Measurements from ENCODE around the gene EID3.
"Not testable (repeated sequence)": the region's sequence is repeated elsewhere in the genome, so short reads cannot be mapped to it uniquely, and the experiment has no call there.

EID3 gene

DNA sequence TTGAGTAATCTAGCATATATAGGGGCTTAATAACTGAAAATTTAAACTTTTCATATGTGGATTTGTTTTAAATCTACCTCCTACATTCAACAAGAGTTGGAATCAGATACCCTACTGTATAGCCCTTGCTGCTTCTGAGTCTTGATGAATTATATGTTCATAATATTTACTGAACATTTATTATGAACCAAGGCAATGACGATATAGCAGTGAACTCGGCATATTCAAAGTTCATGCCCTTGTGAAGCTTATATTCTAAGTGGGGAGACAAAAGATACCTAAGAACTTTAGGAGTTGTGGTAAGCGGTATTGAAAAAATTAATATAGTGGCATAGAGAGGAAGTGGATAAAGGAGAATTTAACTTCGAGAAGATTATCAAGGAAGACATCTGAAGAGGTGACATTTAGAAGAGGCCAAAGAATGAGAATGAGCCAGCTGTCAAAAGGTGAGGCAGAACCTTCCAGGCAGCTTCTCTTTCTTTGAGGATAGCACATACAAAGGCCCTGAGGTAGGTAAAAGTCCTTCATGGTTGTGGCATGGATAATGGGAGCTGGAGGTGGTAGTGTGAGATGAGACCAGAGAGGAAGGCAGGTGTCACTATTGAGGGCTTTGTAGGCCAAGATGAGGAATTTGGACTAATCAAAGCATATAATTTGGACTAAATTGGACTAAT, 10.2 kb downstream of the EID3 start:
- DNase-seq (ENCODE audit: low spot score) = no peak

- no peak for DNase-seq (ENCODE audit: low spot score)
Observed at GRCh38 chr12:104314242-104314614, 10.7 kb downstream of the EID3 start.

DNA sequence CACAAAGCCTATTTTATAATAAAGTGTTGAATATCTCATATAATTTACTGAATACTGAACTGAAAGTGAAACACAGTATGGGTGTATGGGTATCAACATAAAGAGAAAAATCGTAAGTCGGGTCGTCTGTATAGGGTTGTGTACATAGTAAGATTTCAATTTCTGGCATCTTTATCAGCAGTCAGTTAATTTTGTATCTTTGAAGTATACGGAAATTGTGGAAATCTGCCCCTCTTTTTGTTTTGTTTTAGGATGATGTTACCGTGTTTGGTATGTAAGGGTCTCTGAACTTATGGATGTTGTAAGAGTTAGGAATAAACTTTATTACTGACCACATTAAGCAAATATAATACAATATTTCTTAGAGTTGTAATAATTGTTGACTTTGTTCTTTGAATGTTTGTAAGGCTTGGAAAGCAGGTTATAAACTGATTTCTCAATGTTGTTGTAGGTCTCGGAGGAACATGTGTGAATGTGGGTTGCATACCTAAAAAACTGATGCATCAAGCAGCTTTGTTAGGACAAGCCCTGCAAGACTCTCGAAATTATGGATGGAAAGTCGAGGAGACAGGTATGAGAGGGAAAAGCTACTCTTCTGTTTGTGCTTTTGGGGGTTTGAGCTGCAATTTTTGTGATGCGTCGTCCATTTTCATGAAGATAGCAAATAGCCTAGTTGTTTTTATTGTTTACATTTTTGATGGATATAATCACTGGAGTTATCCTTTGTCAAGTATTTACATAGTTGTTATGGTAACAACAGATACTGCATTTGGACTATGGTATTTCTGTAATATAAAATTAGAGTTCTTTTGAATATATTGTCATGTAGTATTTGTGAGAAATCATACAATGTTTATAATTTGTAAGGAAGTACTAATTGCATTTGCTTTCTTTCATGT, 12.0 kb downstream of the EID3 start:
- no peak for DNase-seq (ENCODE audit: low spot score)

GRCh38 chr12:104316936-104317335, 13.4 kb downstream of the EID3 start:
- no peak for DNase-seq (ENCODE audit: low spot score)

DNA sequence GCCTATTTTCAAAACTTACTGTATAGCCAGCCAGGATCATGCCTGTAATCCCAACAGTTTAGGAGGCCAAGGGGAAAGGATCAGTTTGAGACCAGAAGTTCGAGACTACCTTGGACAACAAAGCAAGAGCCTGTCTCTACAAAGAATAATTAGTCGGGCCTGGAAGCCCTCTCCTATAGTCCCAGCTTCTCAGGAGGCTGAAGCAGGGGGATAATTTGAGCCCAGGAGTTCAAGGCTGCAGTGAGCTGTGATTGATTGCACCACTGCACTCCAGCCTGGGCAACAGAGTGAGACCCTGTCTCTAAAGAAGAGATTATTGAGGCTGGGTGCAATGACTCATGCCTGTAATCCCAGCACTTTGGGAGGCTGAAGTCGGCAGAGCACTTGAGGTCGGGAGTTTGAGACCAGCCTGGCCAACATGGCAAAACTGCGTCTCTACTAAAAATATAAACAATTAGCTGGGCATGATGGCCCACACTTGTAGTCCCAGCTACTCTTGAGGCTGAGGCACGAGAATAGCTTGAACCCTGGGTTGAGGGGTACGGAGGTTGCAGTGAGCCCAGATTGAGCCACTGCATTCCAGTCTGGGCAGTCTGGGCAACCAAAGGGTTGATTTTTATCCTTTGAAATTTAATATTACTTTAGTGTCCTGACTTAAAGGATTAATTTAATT, 14.1 kb downstream of the EID3 start:
- no peak for DNase-seq (ENCODE audit: low spot score)

GRCh38 chr12:104319028-104319427, 15.5 kb downstream of the EID3 start:
- DNase-seq (ENCODE audit: low spot score) = no peak

DNA sequence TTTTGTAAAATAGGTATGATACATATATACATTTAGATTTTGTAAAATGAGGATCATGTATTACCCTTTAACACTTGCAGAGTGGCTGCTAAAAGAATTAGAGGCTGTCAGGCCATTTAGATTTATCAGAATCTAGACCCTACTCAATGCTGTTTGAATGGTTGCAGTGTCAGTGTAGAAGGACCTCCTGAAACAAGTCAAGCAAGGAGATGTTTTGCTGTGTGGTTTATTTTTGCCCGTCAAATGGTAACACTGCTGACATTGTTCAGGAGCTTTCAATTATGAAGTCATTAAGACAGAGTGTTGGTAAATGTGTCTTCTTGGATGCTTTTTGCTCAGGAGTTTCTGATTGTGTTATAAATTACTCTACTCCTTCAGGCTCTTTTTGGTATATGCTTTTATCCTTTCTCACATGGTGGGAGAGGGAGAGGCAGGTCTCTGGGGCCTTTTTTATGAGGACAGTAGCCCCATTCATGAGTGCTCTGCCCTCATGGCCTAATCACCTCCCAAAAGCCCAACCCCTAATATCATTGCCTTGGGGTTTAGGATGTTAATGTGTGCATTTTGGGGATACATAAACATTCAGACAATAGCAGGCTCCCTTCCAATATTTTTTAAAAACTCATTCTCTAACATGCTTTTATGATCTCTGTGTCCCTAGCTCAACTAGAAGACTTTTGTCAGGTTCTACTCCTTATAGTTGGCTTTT, 16.5 kb downstream of the EID3 start:
- no peak for DNase-seq (ENCODE audit: low spot score)

DNA sequence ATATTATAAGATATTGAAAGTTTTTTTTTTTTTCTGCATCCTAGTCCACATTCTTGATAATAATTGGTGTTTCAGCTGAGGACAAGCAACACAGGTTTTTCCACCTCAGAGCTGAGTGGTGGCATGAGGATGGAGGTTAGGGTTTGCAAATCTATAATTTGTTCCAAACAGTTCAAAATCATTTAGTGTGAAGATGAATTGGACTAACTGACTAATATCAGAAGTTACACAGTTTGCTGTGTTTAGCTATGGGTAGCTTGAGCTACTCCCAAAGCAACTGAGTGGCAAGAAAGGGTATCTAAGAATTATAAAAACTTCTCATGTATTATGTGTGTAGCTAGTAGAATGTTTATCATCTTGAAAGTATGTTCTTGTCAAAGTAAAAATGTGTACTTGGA, 17.1 kb downstream of the EID3 start:
- DNase-seq (ENCODE audit: low spot score) = no peak

- DNase-seq (ENCODE audit: low spot score) = no peak
Observed at GRCh38 chr12:104321949-104322348, 18.4 kb downstream of the EID3 start.

- not testable (repeated sequence) for DNase-seq (ENCODE audit: low spot score)
Observed at GRCh38 chr12:104322533-104322932, 19.0 kb downstream of the EID3 start.

DNA sequence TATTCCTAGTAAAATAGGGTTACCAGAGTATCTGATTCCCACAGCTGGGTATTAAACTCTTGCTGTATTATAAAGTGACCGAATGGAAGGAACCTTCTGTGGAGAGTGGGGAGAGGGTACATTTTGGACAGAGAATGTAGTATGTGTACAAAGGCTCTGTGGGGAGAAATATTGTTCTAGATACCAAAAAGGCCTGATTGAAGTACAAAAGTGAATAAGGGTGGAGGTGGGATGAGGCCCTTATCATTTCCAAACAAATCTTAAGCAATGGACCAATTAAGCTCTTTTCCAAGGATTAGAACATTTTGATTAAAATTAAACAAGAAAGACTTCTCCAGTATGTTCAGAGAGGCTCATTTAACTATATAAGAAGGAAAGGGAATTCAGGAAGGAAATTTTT, 20.4 kb downstream of the EID3 start:
- DNase-seq (ENCODE audit: low spot score) = no peak

DNA sequence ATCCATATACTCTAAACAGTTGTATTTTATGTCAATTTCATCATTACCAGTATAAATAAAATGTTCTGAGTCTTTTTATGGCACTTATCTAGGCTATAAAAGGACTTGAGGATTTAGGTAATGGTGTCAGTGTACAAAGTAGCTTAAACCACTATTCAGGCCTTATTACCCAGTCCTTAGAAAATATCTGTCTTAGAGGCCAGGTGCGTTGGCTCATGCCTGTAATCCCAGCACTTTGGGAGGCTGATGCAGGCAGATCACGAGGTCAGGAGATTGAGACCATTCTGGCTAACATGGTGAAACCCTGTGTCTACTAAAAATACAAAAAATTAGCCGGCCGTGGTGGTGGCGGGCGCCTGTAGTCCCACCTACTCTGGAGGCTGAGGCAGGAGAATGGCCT, 24.7 kb downstream of the EID3 start:
- not testable (repeated sequence) for DNase-seq (ENCODE audit: low spot score)

DNA sequence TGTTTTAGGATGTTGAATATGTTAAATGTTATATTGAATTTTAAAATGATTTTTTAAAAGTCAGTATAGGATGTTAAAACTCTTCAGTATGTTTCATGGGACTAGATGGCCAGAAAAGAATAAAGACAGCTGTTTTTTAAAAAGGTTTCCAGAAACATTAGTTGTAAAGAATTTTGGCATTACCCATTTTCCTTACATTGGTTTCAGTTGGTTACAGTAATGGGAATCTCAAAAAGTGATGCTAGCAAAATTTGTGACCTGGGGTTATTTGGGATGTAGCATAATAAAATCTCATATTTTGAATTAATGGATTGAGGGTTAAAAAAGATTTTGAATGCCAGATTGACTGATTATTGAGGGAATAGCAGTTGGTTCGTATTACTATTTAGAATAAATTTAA, 25.3 kb downstream of the EID3 start:
- no peak for DNase-seq (ENCODE audit: low spot score)

DNA sequence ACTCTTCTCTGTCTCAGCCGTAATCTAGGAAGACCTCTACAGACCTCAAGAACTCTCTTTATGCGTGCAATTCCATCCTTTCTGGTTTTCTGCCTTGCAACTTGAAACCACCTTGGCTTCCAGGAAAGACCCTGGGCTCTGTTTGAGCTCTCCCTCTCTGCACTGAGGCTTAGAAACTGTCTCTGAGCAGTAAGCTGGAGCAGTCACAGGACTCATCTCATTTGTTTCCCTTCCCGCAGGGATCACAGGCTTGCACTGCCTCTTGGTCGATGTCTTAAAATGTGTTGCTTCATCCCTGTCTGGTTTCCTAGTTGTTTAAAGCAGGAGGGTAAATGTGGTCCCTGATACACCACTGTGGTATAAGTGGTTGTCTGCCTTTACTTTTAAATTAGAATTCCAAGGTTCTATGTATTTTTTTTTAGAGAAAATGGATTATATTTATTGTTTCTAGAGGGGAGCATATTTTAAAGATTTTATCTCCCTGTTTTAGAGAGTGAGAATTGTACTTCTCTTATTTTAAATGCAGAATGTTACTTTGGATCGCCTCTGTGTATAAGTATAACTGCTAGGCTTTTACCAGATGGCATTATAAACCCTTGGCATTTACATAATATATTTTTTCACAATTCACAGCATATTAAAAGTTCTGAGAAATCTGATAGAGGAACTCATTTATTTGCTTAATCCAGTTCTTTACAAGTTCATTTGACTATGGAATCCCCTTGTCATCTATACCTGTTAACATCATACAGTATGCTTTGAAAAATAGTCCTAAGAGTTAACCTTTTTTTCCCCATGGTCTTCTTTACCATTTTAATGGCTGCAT, 26.4 kb downstream of the EID3 start:
- no peak for DNase-seq (ENCODE audit: low spot score)

- no peak for DNase-seq (ENCODE audit: low spot score)
Observed at GRCh38 chr12:104331376-104331775, 27.8 kb downstream of the EID3 start.

DNA sequence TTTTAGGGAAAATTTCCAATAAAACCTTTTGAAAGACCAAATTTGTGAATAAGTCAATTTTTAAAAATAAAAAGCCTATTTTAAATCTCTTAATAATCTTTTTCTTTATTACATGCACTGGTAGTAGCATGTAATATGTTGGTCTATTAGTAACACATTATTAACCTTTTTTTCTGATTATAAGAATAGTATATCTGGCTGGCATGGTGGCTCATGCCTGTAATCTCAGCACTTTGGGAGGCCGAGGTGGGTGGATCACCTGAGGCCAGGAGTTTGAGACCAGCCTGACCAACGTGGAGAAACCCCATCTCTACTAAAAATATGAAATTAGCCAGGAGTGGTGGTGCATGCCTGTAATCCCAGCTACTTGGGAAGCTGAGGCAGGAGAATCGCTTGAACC, 28.7 kb downstream of the EID3 start:
- not testable (repeated sequence) for DNase-seq (ENCODE audit: low spot score)

DNA sequence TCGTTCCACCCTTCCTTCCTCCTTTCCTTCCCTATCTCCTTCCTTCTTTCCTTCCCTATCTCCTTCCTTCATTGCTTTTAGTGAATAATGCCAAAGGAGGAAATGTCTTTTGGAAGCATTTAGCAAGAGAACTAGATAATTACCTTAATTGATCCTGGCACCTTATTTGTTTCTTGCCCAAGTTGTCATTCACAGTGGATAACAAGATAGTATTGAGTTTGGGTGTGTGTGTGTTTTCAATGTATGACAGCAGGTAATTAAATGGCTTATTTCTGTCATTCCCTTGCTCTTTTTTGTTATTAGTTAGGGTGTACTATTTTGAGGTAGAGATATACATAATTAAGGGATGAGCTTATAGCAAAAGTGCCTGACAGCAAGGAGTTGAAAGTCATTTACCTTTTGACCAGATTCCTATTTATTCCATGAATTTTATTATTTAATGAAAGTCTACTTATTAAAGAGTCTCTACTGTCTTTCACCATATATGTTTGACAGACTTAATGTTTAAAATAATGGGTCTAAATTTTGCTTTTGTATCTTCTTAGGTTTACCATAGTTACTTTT, 30.2 kb downstream of the EID3 start:
- no peak for DNase-seq (ENCODE audit: low spot score)

DNA sequence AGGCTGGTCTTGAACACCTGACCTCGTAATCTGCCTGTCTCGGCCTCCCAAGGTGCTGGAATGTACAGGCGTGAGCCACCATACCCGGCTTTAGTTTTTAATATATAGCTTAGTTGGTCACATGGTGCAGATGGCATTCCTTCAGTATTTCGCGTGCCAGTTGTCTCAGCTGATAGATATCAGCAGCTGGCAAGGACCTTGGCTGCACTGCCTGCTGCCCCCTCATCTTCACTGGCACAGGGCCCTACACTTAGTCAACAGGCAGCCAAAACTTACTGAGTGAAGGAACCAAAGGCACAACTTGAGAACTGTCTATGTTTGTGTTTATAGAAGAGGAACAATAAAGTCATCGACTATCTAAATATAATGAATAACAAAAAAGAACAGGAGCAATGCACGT, 31.0 kb downstream of the EID3 start:
- no peak for DNase-seq (ENCODE audit: low spot score)

DNA sequence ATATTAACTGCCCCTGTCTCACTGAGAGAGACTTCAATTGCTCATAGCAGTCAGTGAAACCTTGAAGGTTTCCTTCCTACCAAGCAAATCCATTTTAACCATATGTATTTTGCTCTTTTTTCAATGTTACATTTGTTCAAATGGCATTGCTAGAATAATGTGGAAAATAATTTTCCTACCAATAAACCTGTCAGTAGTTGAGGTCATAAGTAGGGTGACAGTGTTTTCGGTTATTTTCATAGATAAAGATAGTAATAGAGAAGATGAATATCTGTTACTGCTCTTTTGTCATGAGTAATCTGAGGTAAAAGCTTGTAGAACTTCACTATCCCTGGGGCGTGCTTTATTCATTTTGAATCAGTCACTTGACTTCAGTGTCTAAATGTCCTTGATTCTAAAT, 32.6 kb downstream of the EID3 start:
- DNase-seq (ENCODE audit: low spot score) = no peak

GRCh38 chr12:104337030-104337558, 33.6 kb downstream of the EID3 start:
- DNase-seq (ENCODE audit: low spot score) = no peak

- no peak for DNase-seq (ENCODE audit: low spot score)
Observed at GRCh38 chr12:104339663-104340062, 36.1 kb downstream of the EID3 start.
